Neural crest cell (in vitro differentiated cells): Measurements from ENCODE around the gene FSTL4. TPM values are rescaled to one million over a fixed set of nuclear protein-coding genes. Genes with fewer than 3 reads are reported as not detected.

Experiments used
- DNase-seq: peaks from one replicate; pipeline ENCODE4 v3.0.0; 2021; ENCODE audit warnings: low read depth, mixed read lengths, low spot score
- H3K27ac Mint-ChIP-seq: one replicate; pipeline ENCODE4 v1.8.0; 2021; ENCODE audit warnings: mild to moderate bottlenecking, mixed read lengths; ENCODE audit not compliant: unreplicated experiment
- H3K27me3 Mint-ChIP-seq: 2 replicates; pipeline ENCODE4 v1.8.0; 2021; ENCODE audit warnings: low read depth, mild to moderate bottlenecking, mixed read lengths
- H3K36me3 Mint-ChIP-seq: 2 replicates; pipeline ENCODE4 v1.8.0; 2021; ENCODE audit warnings: low read depth, mild to moderate bottlenecking, mixed read lengths
- H3K4me1 Mint-ChIP-seq: 2 replicates; pipeline ENCODE4 v1.8.0; 2021; ENCODE audit warnings: mixed read lengths
- H3K4me3 Mint-ChIP-seq: one replicate; pipeline ENCODE4 v1.8.0; 2021; ENCODE audit warnings: mild to moderate bottlenecking, mixed read lengths
- H3K9me3 Mint-ChIP-seq: 2 replicates; pipeline ENCODE4 v1.8.0; 2021; ENCODE audit warnings: mixed read lengths
- CTCF ChIP-seq: fragments of 200-600 bp; sonication (generic); conservative IDR thresholded peaks from 2 replicates; pipeline ENCODE4 v1.5.0; 2021; ENCODE audit warnings: antibody characterized with exemption, mild to moderate bottlenecking
- total RNA-seq: library from RNA; stranded (reverse); gene quantifications from 2 replicates; pipeline ENCODE4 v1.2.1, GENCODE V29; 2021

The FSTL4 gene
- total RNA-seq, 1 donor from 2014 or later: 2.0 TPM

GRCh38 chr5:133311176-133311575 lies 301.2 kb downstream of the FSTL4 start:
- Mint-ChIP-seq H3K36me3 (no peaks in the 10 kb centered on the region), H3K4me1 (peaks cover 9% of the 10 kb centered on the region), H3K4me3 (no peak overlapping the region), H3K9me3 (no peaks in the 10 kb centered on the region), H3K27ac (no peak overlapping the region), H3K27me3 (no peaks in the 10 kb centered on the region)
- TF ChIP-seq CTCF: no peak
- DNase-seq: no peak

- Mint-ChIP-seq H3K4me1 (peaks cover 2% of the 10 kb centered on the region), H3K27me3 (no peaks in the 10 kb centered on the region), H3K4me3 (no peak overlapping the region), H3K9me3 (no peaks in the 10 kb centered on the region), H3K36me3 (no peaks in the 10 kb centered on the region), H3K27ac (no peak overlapping the region)
- no peak for DNase-seq
- TF ChIP-seq CTCF: no peak
These were observed 302.2 kb downstream of the FSTL4 start for GRCh38 chr5:133309984-133310621.

- Mint-ChIP-seq H3K27ac (no peak overlapping the region), H3K4me3 (no peak overlapping the region), H3K36me3 (no peaks in the 10 kb centered on the region), H3K4me1 (no peaks in the 10 kb centered on the region), H3K27me3 (no peaks in the 10 kb centered on the region), H3K9me3 (no peaks in the 10 kb centered on the region)
- no peak for DNase-seq
- no peak for TF ChIP-seq CTCF
These were observed 303.1 kb downstream of the FSTL4 start for GRCh38 chr5:133309166-133309795.

- Mint-ChIP-seq H3K27ac (no peak overlapping the region), H3K27me3 (no peaks in the 10 kb centered on the region), H3K36me3 (no peaks in the 10 kb centered on the region), H3K9me3 (no peaks in the 10 kb centered on the region), H3K4me1 (no peaks in the 10 kb centered on the region), H3K4me3 (no peak overlapping the region)
- TF ChIP-seq CTCF: no peak
- no peak for DNase-seq
These were observed 305.1 kb downstream of the FSTL4 start for GRCh38 chr5:133307275-133307674.

- no peak for DNase-seq
- Mint-ChIP-seq H3K4me1 (no peaks in the 10 kb centered on the region), H3K4me3 (no peak overlapping the region), H3K9me3 (no peaks in the 10 kb centered on the region), H3K27ac (no peak overlapping the region), H3K36me3 (no peaks in the 10 kb centered on the region), H3K27me3 (no peaks in the 10 kb centered on the region)
- TF ChIP-seq CTCF: no peak
These were observed 307.6 kb downstream of the FSTL4 start for GRCh38 chr5:133304707-133305216.
